Measurements from ENCODE around the gene TRMU.
"Not testable (repeated sequence)": the region's sequence is repeated elsewhere in the genome, so short reads cannot be mapped to it uniquely, and the experiment has no call there.

- not testable (repeated sequence) for TF ChIP-seq OSR1 (CRISPR knock-in tag; IDR thresholded peaks at IDR 0.05); TSHZ2 (CRISPR knock-in tag; IDR thresholded peaks at IDR 0.05); ARNTL (CRISPR knock-in tag; IDR thresholded peaks at IDR 0.05; ENCODE audit: borderline replicate concordance, low read depth); TOX (CRISPR knock-in tag; IDR thresholded peaks at IDR 0.05; ENCODE audit: borderline replicate concordance); ZFP30 (CRISPR knock-in tag; IDR thresholded peaks at IDR 0.05); RARB (CRISPR knock-in tag; IDR thresholded peaks at IDR 0.05); PPARA (CRISPR knock-in tag; IDR thresholded peaks at IDR 0.05; ENCODE audit: borderline replicate concordance); ZNF70 (CRISPR knock-in tag; IDR thresholded peaks at IDR 0.05); ZC3H10 (CRISPR knock-in tag; IDR thresholded peaks at IDR 0.05); ZFP3 (CRISPR knock-in tag; IDR thresholded peaks at IDR 0.05)
- TF ChIP-seq, protein P1, sequence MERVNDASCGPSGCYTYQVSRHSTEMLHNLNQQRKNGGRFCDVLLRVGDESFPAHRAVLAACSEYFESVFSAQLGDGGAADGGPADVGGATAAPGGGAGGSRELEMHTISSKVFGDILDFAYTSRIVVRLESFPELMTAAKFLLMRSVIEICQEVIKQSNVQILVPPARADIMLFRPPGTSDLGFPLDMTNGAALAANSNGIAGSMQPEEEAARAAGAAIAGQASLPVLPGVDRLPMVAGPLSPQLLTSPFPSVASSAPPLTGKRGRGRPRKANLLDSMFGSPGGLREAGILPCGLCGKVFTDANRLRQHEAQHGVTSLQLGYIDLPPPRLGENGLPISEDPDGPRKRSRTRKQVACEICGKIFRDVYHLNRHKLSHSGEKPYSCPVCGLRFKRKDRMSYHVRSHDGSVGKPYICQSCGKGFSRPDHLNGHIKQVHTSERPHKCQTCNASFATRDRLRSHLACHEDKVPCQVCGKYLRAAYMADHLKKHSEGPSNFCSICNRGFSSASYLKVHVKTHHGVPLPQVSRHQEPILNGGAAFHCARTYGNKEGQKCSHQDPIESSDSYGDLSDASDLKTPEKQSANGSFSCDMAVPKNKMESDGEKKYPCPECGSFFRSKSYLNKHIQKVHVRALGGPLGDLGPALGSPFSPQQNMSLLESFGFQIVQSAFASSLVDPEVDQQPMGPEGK (CRISPR knock-in tag; IDR thresholded peaks at IDR 0.05; ENCODE audit: borderline replicate concordance): not testable (repeated sequence)
- TF ChIP-seq, protein P2, sequence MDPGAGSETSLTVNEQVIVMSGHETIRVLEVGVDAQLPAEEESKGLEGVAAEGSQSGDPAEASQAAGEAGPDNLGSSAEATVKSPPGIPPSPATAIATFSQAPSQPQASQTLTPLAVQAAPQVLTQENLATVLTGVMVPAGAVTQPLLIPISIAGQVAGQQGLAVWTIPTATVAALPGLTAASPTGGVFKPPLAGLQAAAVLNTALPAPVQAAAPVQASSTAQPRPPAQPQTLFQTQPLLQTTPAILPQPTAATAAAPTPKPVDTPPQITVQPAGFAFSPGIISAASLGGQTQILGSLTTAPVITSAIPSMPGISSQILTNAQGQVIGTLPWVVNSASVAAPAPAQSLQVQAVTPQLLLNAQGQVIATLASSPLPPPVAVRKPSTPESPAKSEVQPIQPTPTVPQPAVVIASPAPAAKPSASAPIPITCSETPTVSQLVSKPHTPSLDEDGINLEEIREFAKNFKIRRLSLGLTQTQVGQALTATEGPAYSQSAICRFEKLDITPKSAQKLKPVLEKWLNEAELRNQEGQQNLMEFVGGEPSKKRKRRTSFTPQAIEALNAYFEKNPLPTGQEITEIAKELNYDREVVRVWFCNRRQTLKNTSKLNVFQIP (CRISPR knock-in tag; IDR thresholded peaks at IDR 0.05; ENCODE audit: borderline replicate concordance, low read depth): not testable (repeated sequence)
These were observed 22.7 kb upstream of the TRMU start for GRCh38 chr22:46312848-46313247.
